ENCODE data around the gene TMEM258.

GRCh38 chr11:61811831-61812230 lies 19.4 kb upstream of the TMEM258 start:
- TF ChIP-seq POLR2A (conservative IDR thresholded peaks at IDR 0.05) (no peak), BHLHE40 (IDR thresholded peaks at IDR 0.05; ENCODE audit: low read length) (no peak), XRCC5 (IDR thresholded peaks at IDR 0.05; ENCODE audit: low read depth, low read length) (no peak), CBX1 (IDR thresholded peaks at IDR 0.05; ENCODE audit: low read depth) (no peak)

Measured in K562 (cell line).